IPS-18c (cell line): ENCODE data around the gene MYO16.
"Not testable (repeated sequence)": the region's sequence is repeated elsewhere in the genome, so short reads cannot be mapped to it uniquely, and the experiment has no call there.

Source experiments
- H3K4me3 ChIP-seq: 2 replicates; pipeline ENCODE4 v1.7.0; 2013; ENCODE audit warnings: low read depth, mild to moderate bottlenecking, low read length, moderate library complexity; ENCODE audit not compliant: insufficient read depth
- H3K9me3 ChIP-seq: one replicate; pipeline ENCODE4 v1.6.1; 2013; ENCODE audit warnings: mild to moderate bottlenecking, low read length, moderate library complexity; ENCODE audit not compliant: control insufficient read depth, insufficient read depth

MYO16 gene

GRCh38 chr13:108775597-108775996 lies 146.2 kb downstream of the MYO16 start:
- H3K4me3 ChIP-seq, result no peak overlapping the region
- H3K9me3 ChIP-seq, result no peaks in the 10 kb centered on the region

- H3K4me3 ChIP-seq, result no peak overlapping the region
Measured at GRCh38 chr13:108776650-108777049, 147.2 kb downstream of the MYO16 start.

GRCh38 chr13:108777421-108778420 lies 148.3 kb downstream of the MYO16 start:
- no peaks in the 10 kb centered on the region for H3K9me3 ChIP-seq
- no peak overlapping the region for H3K4me3 ChIP-seq

More at GRCh38 chr13:108776650-108777049, 147.2 kb downstream of the MYO16 start:
- H3K9me3 ChIP-seq, result no peaks in the 10 kb centered on the region

GRCh38 chr13:108779308-108779707 lies 149.9 kb downstream of the MYO16 start:
- Histone ChIP-seq H3K4me3 (no peak overlapping the region; the same call in 1 of the 2 replicates), H3K9me3 (no peaks in the 10 kb centered on the region)

- Histone ChIP-seq H3K9me3 (no peaks in the 10 kb centered on the region), H3K4me3 (no peak overlapping the region)
Measured at GRCh38 chr13:108780706-108781105, 151.3 kb downstream of the MYO16 start.

- Histone ChIP-seq H3K4me3 (no peak overlapping the region), H3K9me3 (no peaks in the 10 kb centered on the region)
Measured at GRCh38 chr13:108781312-108781711, 151.9 kb downstream of the MYO16 start.

GRCh38 chr13:108782480-108782879 lies 153.1 kb downstream of the MYO16 start:
- H3K9me3 ChIP-seq, H3K4me3 ChIP-seq: not testable (repeated sequence)

- H3K4me3 ChIP-seq, result no peak overlapping the region
- no peaks in the 10 kb centered on the region for H3K9me3 ChIP-seq
Measured at GRCh38 chr13:108785844-108786243, 156.4 kb downstream of the MYO16 start.

- Histone ChIP-seq H3K4me3 (no peak overlapping the region), H3K9me3 (no peaks in the 10 kb centered on the region)
Measured at GRCh38 chr13:108786456-108787200, 157.2 kb downstream of the MYO16 start.

GRCh38 chr13:108787700-108788414 lies 158.4 kb downstream of the MYO16 start:
- no peaks in the 10 kb centered on the region for H3K9me3 ChIP-seq
- H3K4me3 ChIP-seq, result no peak overlapping the region

- Histone ChIP-seq H3K4me3 (no peak overlapping the region), H3K9me3 (no peaks in the 10 kb centered on the region)
Measured at GRCh38 chr13:108789476-108789875, 160.1 kb downstream of the MYO16 start.

GRCh38 chr13:108795841-108796240 lies 166.4 kb downstream of the MYO16 start:
- no peak overlapping the region for H3K4me3 ChIP-seq

GRCh38 chr13:108797354-108797753 lies 167.9 kb downstream of the MYO16 start:
- Histone ChIP-seq H3K4me3 (no peak overlapping the region), H3K9me3 (no peaks in the 10 kb centered on the region)

More at GRCh38 chr13:108795841-108796240, 166.4 kb downstream of the MYO16 start:
- H3K9me3 ChIP-seq, result no peaks in the 10 kb centered on the region

GRCh38 chr13:108807841-108808240 lies 178.4 kb downstream of the MYO16 start:
- H3K9me3 ChIP-seq, result no peaks in the 10 kb centered on the region
- no peak overlapping the region for H3K4me3 ChIP-seq

GRCh38 chr13:108812165-108812564 lies 182.8 kb downstream of the MYO16 start:
- no peaks in the 10 kb centered on the region for H3K9me3 ChIP-seq
- H3K4me3 ChIP-seq, result no peak overlapping the region

GRCh38 chr13:108812661-108813060 lies 183.2 kb downstream of the MYO16 start:
- Histone ChIP-seq H3K4me3 (no peak overlapping the region), H3K9me3 (no peaks in the 10 kb centered on the region)

GRCh38 chr13:108813587-108814170 lies 184.3 kb downstream of the MYO16 start:
- no peak overlapping the region for H3K4me3 ChIP-seq
- H3K9me3 ChIP-seq, result no peaks in the 10 kb centered on the region
